Right renal pelvis (tissue), 4 donors: ENCODE results near the gene EPB41L2. TPM values are rescaled to one million over a fixed set of nuclear protein-coding genes. Genes with fewer than 3 reads are reported as not detected.
"Not testable (repeated sequence)": the region's sequence is repeated elsewhere in the genome, so short reads cannot be mapped to it uniquely, and the experiment has no call there.

Experiments used
- DNase-seq, 4 donors: peaks; one replicate each; pipeline ENCODE4 v3.0.0-alpha.2; 2013; ENCODE audit warnings: low read depth in 4 of 4, low spot score in 3 of 4, missing footprints in 1 of 4
- polyA plus RNA-seq, 4 donors: library from polyadenylated mRNA; unstranded; fragments of 120-200 nt; gene quantifications; one replicate each; pipeline ENCODE4 v1.2.1, GENCODE V29; 2013; ENCODE audit not compliant: insufficient read length in 4 of 4

EPB41L2 gene
- polyA plus RNA-seq, 4 donors, result 123 to 172 (median 168) TPM

- DNase-seq, result no peak
These were observed 135.7 kb downstream of the EPB41L2 start for GRCh38 chr6:130927305-130927704.

- no peak for DNase-seq
These were observed 139.7 kb downstream of the EPB41L2 start for GRCh38 chr6:130923350-130923749.

- no peak for DNase-seq
These were observed 140.1 kb downstream of the EPB41L2 start for GRCh38 chr6:130922922-130923321.

GRCh38 chr6:130920969-130921368 is 142.1 kb downstream of the EPB41L2 start:
- DNase-seq, result no peak

- no peak for DNase-seq
These were observed 144.9 kb downstream of the EPB41L2 start for GRCh38 chr6:130918171-130918570.

GRCh38 chr6:130915606-130916005 is 147.4 kb downstream of the EPB41L2 start:
- DNase-seq, result not testable (repeated sequence)

- no peak for DNase-seq
These were observed 149.9 kb downstream of the EPB41L2 start for GRCh38 chr6:130913120-130913519.

- DNase-seq, result no peak
These were observed 150.6 kb downstream of the EPB41L2 start for GRCh38 chr6:130912434-130912833.

GRCh38 chr6:130908958-130909357 is 154.1 kb downstream of the EPB41L2 start:
- DNase-seq, result no peak

- DNase-seq, result no peak
These were observed 154.9 kb downstream of the EPB41L2 start for GRCh38 chr6:130908188-130908587.

- DNase-seq, result no peak
These were observed 155.4 kb downstream of the EPB41L2 start for GRCh38 chr6:130907687-130908086.

- DNase-seq, result no peak
These were observed 156.2 kb downstream of the EPB41L2 start for GRCh38 chr6:130906736-130907381.

GRCh38 chr6:130903602-130904001 is 159.4 kb downstream of the EPB41L2 start:
- DNase-seq, result no peak

- no peak for DNase-seq
These were observed 160.0 kb downstream of the EPB41L2 start for GRCh38 chr6:130903007-130903406.

GRCh38 chr6:130900913-130901312 is 162.1 kb downstream of the EPB41L2 start:
- no peak for DNase-seq

GRCh38 chr6:130896249-130896648 is 166.8 kb downstream of the EPB41L2 start:
- no peak for DNase-seq

- DNase-seq, result no peak
These were observed 167.5 kb downstream of the EPB41L2 start for GRCh38 chr6:130895516-130895915.

- no peak for DNase-seq
These were observed 169.3 kb downstream of the EPB41L2 start for GRCh38 chr6:130893766-130894165.

GRCh38 chr6:130893277-130893676 is 169.8 kb downstream of the EPB41L2 start:
- no peak for DNase-seq

GRCh38 chr6:130890521-130890971 is 172.5 kb downstream of the EPB41L2 start:
- no peak for DNase-seq

GRCh38 chr6:130889423-130889822 is 173.6 kb downstream of the EPB41L2 start:
- no peak for DNase-seq

GRCh38 chr6:130888246-130888645 is 174.8 kb downstream of the EPB41L2 start:
- no peak for DNase-seq

GRCh38 chr6:130886966-130887365 is 176.1 kb downstream of the EPB41L2 start:
- no peak for DNase-seq
